ENCODE measurements around the gene IRGQ.
"Not testable (repeated sequence)": the region's sequence is repeated elsewhere in the genome, so short reads cannot be mapped to it uniquely, and the experiment has no call there.

Gene IRGQ

GRCh38 chr19:43596842-43597461, 1.0 kb upstream of the IRGQ start:
- no peak for DNase-seq

GRCh38 chr19:43595605-43595998, 332 bp downstream of the IRGQ start:
- peak in 1 of 2 experiments; percentile 61 for DNase-seq

- peak; percentile 47 to 86 for DNase-seq
Observed at GRCh38 chr19:43594710-43595604, 977 bp downstream of the IRGQ start.

GRCh38 chr19:43594081-43594697, 1.7 kb downstream of the IRGQ start:
- no peak for DNase-seq

- no peak for DNase-seq
Observed at GRCh38 chr19:43592800-43593350, 3.1 kb downstream of the IRGQ start.

- no peak for DNase-seq
Observed at GRCh38 chr19:43591904-43592772, 3.8 kb downstream of the IRGQ start.

- DNase-seq: no peak
Observed at GRCh38 chr19:43589678-43590077, 6.3 kb downstream of the IRGQ start.

GRCh38 chr19:43589277-43589676, 6.7 kb downstream of the IRGQ start:
- no peak for DNase-seq

- DNase-seq: not testable (repeated sequence)
Observed at GRCh38 chr19:43587029-43587428, 8.9 kb downstream of the IRGQ start.

- no peak for DNase-seq
Observed at GRCh38 chr19:43586346-43586745, 9.6 kb downstream of the IRGQ start.

- DNase-seq: no peak
Observed at GRCh38 chr19:43584484-43584883, 11.4 kb downstream of the IRGQ start.

- no peak for DNase-seq
Observed at GRCh38 chr19:43582495-43582894, 13.4 kb downstream of the IRGQ start.

GRCh38 chr19:43581467-43581866, 14.5 kb downstream of the IRGQ start:
- no peak for DNase-seq

GRCh38 chr19:43578787-43579186, 17.1 kb downstream of the IRGQ start:
- DNase-seq: no peak

GRCh38 chr19:43575955-43576878, 19.7 kb downstream of the IRGQ start:
- DNase-seq: no peak

GRCh38 chr19:43575156-43575950, 20.6 kb downstream of the IRGQ start, which contains the start of the genes PINLYP and XRCC1:
PINLYP (plus strand) TSS chr19:43575801; CDS start chr19:43577192, 1,391 bp downstream.
XRCC1 (minus strand) TSS chr19:43575527; CDS start chr19:43575458, 69 bp downstream.
- DNase-seq: peak; percentile 98 to 99

- DNase-seq: no peak
Observed at GRCh38 chr19:43574424-43575155, 21.3 kb downstream of the IRGQ start.

- DNase-seq: no peak
Observed at GRCh38 chr19:43572171-43572588, 23.8 kb downstream of the IRGQ start.

- peak; percentile 48 to 70 for DNase-seq
Observed at GRCh38 chr19:43570174-43570791, 25.7 kb downstream of the IRGQ start.
